ENCODE data around the gene AP3B1.
"Not testable (repeated sequence)": the region's sequence is repeated elsewhere in the genome, so short reads cannot be mapped to it uniquely, and the experiment has no call there.

The AP3B1 gene

GRCh38 chr5:78063495-78063894 lies 231.0 kb downstream of the AP3B1 start:
- no peak for DNase-seq

GRCh38 chr5:78062645-78063044 lies 231.9 kb downstream of the AP3B1 start:
- DNase-seq, result no peak

- no peak for DNase-seq
Measured at GRCh38 chr5:78060421-78060820, 234.1 kb downstream of the AP3B1 start.

- DNase-seq, result no peak
Measured at GRCh38 chr5:78058625-78059024, 235.9 kb downstream of the AP3B1 start.

GRCh38 chr5:78056901-78057514 lies 237.5 kb downstream of the AP3B1 start:
- no peak for DNase-seq

- DNase-seq, result no peak
Measured at GRCh38 chr5:78056053-78056452, 238.4 kb downstream of the AP3B1 start.

GRCh38 chr5:78050888-78051287 lies 243.6 kb downstream of the AP3B1 start:
- no peak for DNase-seq

GRCh38 chr5:78046823-78047222 lies 247.7 kb downstream of the AP3B1 start:
- not testable (repeated sequence) for DNase-seq

GRCh38 chr5:78046006-78046405 lies 248.5 kb downstream of the AP3B1 start:
- no peak for DNase-seq

GRCh38 chr5:78041805-78042204 lies 252.7 kb downstream of the AP3B1 start:
- DNase-seq, result no peak

GRCh38 chr5:78025540-78025939 lies 269.0 kb downstream of the AP3B1 start:
- DNase-seq, result no peak

- no peak for DNase-seq
Measured at GRCh38 chr5:78019744-78020143, 274.8 kb downstream of the AP3B1 start.

- peak; percentile 89 for DNase-seq
Measured at GRCh38 chr5:78016863-78017529, 277.5 kb downstream of the AP3B1 start.

GRCh38 chr5:78009937-78010527 lies 284.5 kb downstream of the AP3B1 start:
- DNase-seq, result no peak

GRCh38 chr5:78008356-78008967 lies 286.0 kb downstream of the AP3B1 start:
- peak; percentile 32 for DNase-seq

GRCh38 chr5:78007233-78007632 lies 287.3 kb downstream of the AP3B1 start:
- DNase-seq, result no peak

GRCh38 chr5:78006449-78006848 lies 288.0 kb downstream of the AP3B1 start:
- DNase-seq, result peak; percentile 34

- peak; percentile 84 for DNase-seq
Measured at GRCh38 chr5:78005021-78005785, 289.3 kb downstream of the AP3B1 start.

GRCh38 chr5:78004559-78004958 lies 289.9 kb downstream of the AP3B1 start:
- DNase-seq, result no peak

GRCh38 chr5:78003919-78004318 lies 290.6 kb downstream of the AP3B1 start:
- DNase-seq, result peak; percentile 83

- no peak for DNase-seq
Measured at GRCh38 chr5:78003450-78003849, 291.0 kb downstream of the AP3B1 start.

GRCh38 chr5:78002690-78003089 lies 291.8 kb downstream of the AP3B1 start:
- DNase-seq, result peak; percentile 28

GRCh38 chr5:78001197-78001596 lies 293.3 kb downstream of the AP3B1 start:
- no peak for DNase-seq

All from DMS153 (cell line).